Tibial artery (tissue), 4 donors: ENCODE measurements around the gene RUNX2.

Experiments used
- DNase-seq, 2 donors: peaks; one replicate each; pipeline ENCODE4 v3.0.0-alpha.2; 2019
- H3K27ac ChIP-seq, 2 donors: fragments of 200-600 bp; sonication (generic) in 1 of 2; 1 replicate in 1 of 2; 2 replicates in 1 of 2; pipeline ENCODE4 v1.5.1; 2018 to 2019; ENCODE audit warnings: mild to moderate bottlenecking in 1 of 2
- H3K27me3 ChIP-seq, 2 donors: fragments of 200-600 bp; sonication (generic) in 1 of 2; one replicate each; pipeline versions ENCODE4 v1.5.1 to v1.6.0; 2016 to 2019
- H3K36me3 ChIP-seq, 3 donors: fragments of 200-600 bp; sonication (generic) in 2 of 3; one replicate each; pipeline ENCODE4 v1.5.1; 2016 to 2019; ENCODE audit warnings: mild to moderate bottlenecking in 2 of 3
- H3K4me1 ChIP-seq, 4 donors: fragments of 200-600 bp; sonication (generic) in 2 of 4; 1 replicate in 3 of 4; 2 replicates in 1 of 4; pipeline ENCODE4 v1.5.1; 2016 to 2019
- H3K4me3 ChIP-seq, 2 donors: fragments of 200-600 bp; sonication (generic) in 1 of 2; 1 replicate in 1 of 2; 2 replicates in 1 of 2; pipeline ENCODE4 v1.5.1; 2018 to 2019; ENCODE audit warnings: mild to moderate bottlenecking in 2 of 2
- H3K9me3 ChIP-seq, 3 donors: fragments of 200-600 bp; sonication (generic) in 1 of 3; one replicate each; pipeline ENCODE4 v1.5.1; 2016 to 2019
- intact Hi-C: fragments of 100-400 bp; cut with DNase I; formaldehyde crosslinking; loops from one replicate; pipeline ENCODE4 v1.15.0; 2023; ENCODE audit warnings: low total_unique reads
- TF ChIP-seq, protein P1 (sequence below), 2 experiments: fragments of 200-600 bp in 1 of 2; fragments of 450-650 bp in 1 of 2; IDR thresholded peaks; one replicate each; pipeline ENCODE4 v1.5.1; 2017 to 2019; ENCODE audit warnings: antibody characterized with exemption in 2 of 2, mild to moderate bottlenecking in 1 of 2, moderate library complexity in 1 of 2

The RUNX2 gene

DNA sequence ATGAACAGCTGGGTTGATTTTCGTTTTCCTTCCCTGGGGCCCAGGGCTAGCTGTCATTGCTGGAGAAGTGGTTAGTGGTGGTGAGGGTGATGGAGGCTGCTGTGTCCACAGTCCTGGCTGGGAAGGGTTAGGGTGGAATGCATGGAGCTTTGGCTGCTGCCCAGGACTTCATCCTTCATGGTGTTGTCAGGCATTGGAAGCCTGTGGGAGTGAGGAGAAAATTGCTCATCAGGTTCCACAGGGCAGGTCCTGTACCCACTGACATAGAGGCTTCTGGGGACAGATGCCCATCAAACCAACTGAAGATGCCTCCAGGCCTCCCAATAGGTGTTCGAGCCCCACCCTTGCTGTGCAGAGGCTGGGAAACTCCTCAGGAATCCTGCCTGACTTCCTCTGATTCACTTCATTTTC, 312.0 kb downstream of the RUNX2 start:
- TF ChIP-seq, protein P1, sequence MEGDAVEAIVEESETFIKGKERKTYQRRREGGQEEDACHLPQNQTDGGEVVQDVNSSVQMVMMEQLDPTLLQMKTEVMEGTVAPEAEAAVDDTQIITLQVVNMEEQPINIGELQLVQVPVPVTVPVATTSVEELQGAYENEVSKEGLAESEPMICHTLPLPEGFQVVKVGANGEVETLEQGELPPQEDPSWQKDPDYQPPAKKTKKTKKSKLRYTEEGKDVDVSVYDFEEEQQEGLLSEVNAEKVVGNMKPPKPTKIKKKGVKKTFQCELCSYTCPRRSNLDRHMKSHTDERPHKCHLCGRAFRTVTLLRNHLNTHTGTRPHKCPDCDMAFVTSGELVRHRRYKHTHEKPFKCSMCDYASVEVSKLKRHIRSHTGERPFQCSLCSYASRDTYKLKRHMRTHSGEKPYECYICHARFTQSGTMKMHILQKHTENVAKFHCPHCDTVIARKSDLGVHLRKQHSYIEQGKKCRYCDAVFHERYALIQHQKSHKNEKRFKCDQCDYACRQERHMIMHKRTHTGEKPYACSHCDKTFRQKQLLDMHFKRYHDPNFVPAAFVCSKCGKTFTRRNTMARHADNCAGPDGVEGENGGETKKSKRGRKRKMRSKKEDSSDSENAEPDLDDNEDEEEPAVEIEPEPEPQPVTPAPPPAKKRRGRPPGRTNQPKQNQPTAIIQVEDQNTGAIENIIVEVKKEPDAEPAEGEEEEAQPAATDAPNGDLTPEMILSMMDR (IDR thresholded peaks at IDR 0.05), result no peak
- DNase-seq, result no peak
- no peak overlapping the region for H3K4me3 ChIP-seq
- no peak overlapping the region for H3K27ac ChIP-seq
- intact Hi-C loops, result no loop called here
- no peaks in the 10 kb centered on the region for H3K9me3 ChIP-seq
- H3K27me3 ChIP-seq, result peaks cover 0 to 19% of the 10 kb centered on the region in 2 donors
- H3K4me1 ChIP-seq, result no peaks in the 10 kb centered on the region
- H3K36me3 ChIP-seq, result no peaks in the 10 kb centered on the region

DNA sequence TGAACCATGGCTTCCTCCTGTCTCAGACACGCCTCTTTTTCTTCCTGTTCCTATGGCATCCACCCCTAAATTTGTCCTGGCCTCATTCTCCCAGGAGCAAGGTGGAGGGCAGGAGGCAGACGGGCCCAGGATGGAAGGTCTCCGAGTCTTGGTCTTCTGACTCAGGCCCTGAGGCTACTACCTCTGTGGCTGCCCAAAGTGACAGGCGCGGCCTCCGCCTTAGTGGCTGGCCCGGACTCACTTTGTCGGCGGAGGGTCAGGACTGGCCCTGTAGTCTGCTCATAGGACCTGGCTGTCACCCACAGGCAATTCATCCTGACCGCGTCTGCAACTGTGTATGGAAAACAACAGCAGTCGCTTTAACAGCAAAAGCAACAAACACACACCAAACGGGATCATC, 312.7 kb downstream of the RUNX2 start:
- Histone ChIP-seq H3K9me3 (no peaks in the 10 kb centered on the region), H3K4me1 (no peaks in the 10 kb centered on the region), H3K4me3 (no peak overlapping the region), H3K36me3 (no peaks in the 10 kb centered on the region), H3K27me3 (peaks cover 0 to 19% of the 10 kb centered on the region in 2 donors), H3K27ac (no peak overlapping the region)
- intact Hi-C loops, result no loop called here
- TF ChIP-seq, protein P1 (IDR thresholded peaks at IDR 0.05), result no peak
- no peak for DNase-seq

DNA sequence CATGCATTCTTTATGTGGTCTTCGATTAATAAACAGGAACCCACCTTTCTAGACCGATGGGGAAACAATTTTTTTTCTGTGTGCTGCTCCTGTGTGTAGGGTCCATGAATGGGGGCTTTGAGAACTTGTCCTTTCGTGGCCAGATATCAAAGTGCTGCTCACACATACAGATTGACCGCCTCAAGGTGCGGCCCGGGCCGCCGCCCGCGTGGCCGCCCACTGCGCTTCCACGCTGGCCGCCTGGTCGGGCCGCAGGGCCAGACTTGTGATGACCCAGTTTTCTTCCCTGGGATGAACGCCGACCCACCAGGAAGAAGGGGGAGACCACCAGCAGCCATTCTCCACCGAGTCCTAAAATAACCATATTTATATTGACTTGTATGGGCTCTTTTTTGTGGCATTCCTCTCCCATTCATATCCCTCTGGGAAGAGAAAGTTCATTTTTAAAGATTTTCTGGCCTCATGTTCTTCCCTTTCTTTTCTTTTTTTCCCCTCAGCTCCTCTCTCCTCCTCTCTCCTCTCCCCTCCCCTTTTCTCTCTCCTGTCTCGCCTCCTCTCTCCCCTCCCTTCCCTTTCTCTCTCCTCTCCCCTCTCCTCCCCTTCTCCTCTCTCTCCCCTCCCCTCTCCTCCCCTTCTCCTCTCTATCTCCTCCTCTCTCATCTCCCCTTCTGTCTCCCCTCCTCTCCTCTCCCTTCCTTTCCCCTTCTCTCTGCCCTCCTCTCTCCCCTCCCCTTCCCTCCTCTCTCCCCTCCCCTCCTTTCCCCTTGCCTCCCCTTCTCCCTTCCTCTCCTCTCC, 314.4 kb downstream of the RUNX2 start:
- Histone ChIP-seq H3K9me3 (no peaks in the 10 kb centered on the region), H3K27me3 (peaks cover 0 to 17% of the 10 kb centered on the region in 2 donors), H3K4me3 (no peak overlapping the region), H3K27ac (no peak overlapping the region), H3K4me1 (no peaks in the 10 kb centered on the region), H3K36me3 (no peaks in the 10 kb centered on the region)
- intact Hi-C loops, result no loop called here
- TF ChIP-seq, protein P1 (IDR thresholded peaks at IDR 0.05), result no peak
- no peak for DNase-seq

DNA sequence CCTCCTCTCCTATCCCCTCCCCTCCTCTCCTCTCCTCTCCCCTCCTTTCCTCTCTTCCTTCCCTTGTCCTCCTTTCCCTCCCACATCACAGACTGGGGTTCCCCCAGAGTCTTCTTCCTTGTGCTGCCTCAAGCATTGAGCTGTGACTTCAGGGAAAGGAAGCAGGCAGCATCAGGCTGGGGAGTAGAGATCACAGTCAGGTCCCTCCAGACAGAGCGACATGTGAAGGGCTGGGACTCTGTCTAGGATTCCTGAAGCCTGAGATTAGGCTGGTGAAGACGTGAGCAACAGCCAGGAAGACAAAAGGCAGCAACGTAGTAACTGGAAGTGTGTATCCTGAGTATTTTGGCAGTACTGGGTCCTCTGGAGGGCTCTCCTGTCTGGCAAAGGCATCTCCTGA, 315.0 kb downstream of the RUNX2 start:
- DNase-seq, result no peak
- Histone ChIP-seq H3K27ac (no peak overlapping the region), H3K4me1 (no peaks in the 10 kb centered on the region), H3K27me3 (peaks cover 0 to 17% of the 10 kb centered on the region in 2 donors), H3K4me3 (no peak overlapping the region), H3K9me3 (no peaks in the 10 kb centered on the region), H3K36me3 (no peaks in the 10 kb centered on the region)
- intact Hi-C loops, result no loop called here
- TF ChIP-seq, protein P1 (IDR thresholded peaks at IDR 0.05), result no peak

DNA sequence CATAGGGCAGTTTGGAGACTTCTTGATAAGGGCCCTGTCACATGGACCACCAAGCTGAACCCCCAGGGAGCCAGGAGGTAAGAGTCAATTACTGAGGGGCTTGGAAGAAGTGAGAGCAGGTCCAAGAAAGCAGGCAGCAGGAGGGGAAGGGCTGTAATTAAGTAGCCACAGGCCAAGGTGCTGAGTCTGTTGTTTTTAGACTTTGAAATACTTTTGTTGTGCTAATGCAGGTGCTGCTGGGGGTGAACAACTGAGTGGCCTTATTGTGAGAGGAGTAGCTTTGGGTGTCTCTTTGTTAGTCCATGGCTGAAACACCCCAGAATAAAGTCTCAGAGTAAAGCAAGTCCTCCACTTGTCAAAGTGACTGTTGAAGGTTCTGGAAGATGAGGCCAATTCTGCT, 316.6 kb downstream of the RUNX2 start:
- intact Hi-C loops, result no loop called here

More for the DNA sequence above, 316.6 kb downstream of the RUNX2 start:
- Histone ChIP-seq H3K36me3 (no peaks in the 10 kb centered on the region), H3K27ac (no peak overlapping the region), H3K27me3 (peaks cover 0 to 17% of the 10 kb centered on the region in 2 donors), H3K4me3 (no peak overlapping the region), H3K4me1 (no peaks in the 10 kb centered on the region), H3K9me3 (no peaks in the 10 kb centered on the region)
- TF ChIP-seq, protein P1 (IDR thresholded peaks at IDR 0.05), result no peak
- no peak for DNase-seq
